GM12878 (cell line): ENCODE measurements around the gene ANOS1. TPM values are rescaled to one million over a fixed set of nuclear protein-coding genes. Genes with fewer than 3 reads are reported as not detected.

ENCODE experiments used
- ATAC-seq: fragments of 200-7000 bp; cut with Tn5 transposase; 3 replicates; pipeline ENCODE4 v1.9.1; 2020; ENCODE audit warnings: mild to moderate bottlenecking, moderate library complexity
- BruUV-seq: library from RNA; stranded (reverse); fragments of 400-500 nt; replicated peaks from 2 replicates; lab custom pipeline; 2021; lab: Mats Ljungman, UMichigan
- CTCF ChIA-PET: fragments of 300-600 bp; sonication (Branson Sonifier 250); formaldehyde crosslinking; extraction: SDS; loops from one replicate; lab custom pipeline; 2021; ENCODE audit warnings: inconsistent platforms; lab: Yijun Ruan, JAX
- POLR2A ChIA-PET: fragments of 350-600 bp; formaldehyde crosslinking; extraction: SDS; loops from one replicate; lab custom pipeline; 2021; ENCODE audit warnings: inconsistent platforms; lab: Charles Lee
- RAD21 ChIA-PET: fragments of 300-600 bp; sonication (Branson Sonifier 250); formaldehyde crosslinking; loops from one replicate; lab custom pipeline; 2023; ENCODE audit warnings: antibody characterized with exemption; ENCODE audit not compliant: unreplicated experiment; lab: Charles Lee
- SMC1A ChIA-PET: fragments of 300-600 bp; sonication (Branson Sonifier 250); formaldehyde crosslinking; loops from one replicate; lab custom pipeline; 2023; ENCODE audit not compliant: unreplicated experiment, uncharacterized antibody; lab: Charles Lee
- DNase-seq: peaks from one replicate; pipeline ENCODE4 v3.0.0-alpha.2; 2011; ENCODE audit warnings: low read depth, low spot score
- FAIRE-seq: peaks from 3 replicates; lab custom pipeline; 2011; peaks lifted over from hg19 to GRCh38; lab: Jason Lieb, UNC
- H2AFZ ChIP-seq: 2 replicates; pipeline ENCODE4 v1.6.0; 2011; ENCODE audit warnings: low read depth, low read length, control low read depth; ENCODE audit not compliant: control insufficient read depth
- H3K27ac ChIP-seq: 2 replicates; pipeline ENCODE4 v1.5.1; 2011; ENCODE audit warnings: control low read depth; ENCODE audit not compliant: control insufficient read depth, insufficient read depth
- H3K27me3 ChIP-seq, 2 experiments: replicated peaks in 1 of 2; 2 replicates each; pipeline versions ENCODE4 v1.6.0 to v1.6.1; 2011; ENCODE audit warnings: low read length in 1 of 2; ENCODE audit not compliant: control insufficient read depth in 2 of 2, insufficient read depth in 2 of 2
- H3K36me3 ChIP-seq, 2 experiments: 2 replicates each; pipeline ENCODE4 v1.5.1; 2011; ENCODE audit warnings: low read length in 1 of 2; ENCODE audit not compliant: control insufficient read depth in 2 of 2, insufficient read depth in 2 of 2
- H3K4me1 ChIP-seq: 2 replicates; pipeline ENCODE4 v1.6.1; 2011; ENCODE audit warnings: mild to moderate bottlenecking, low read length, moderate library complexity, mixed read lengths; ENCODE audit not compliant: control insufficient read depth, insufficient read depth
- H3K4me2 ChIP-seq: 2 replicates; pipeline ENCODE4 v1.6.0; 2011; ENCODE audit warnings: control low read depth; ENCODE audit not compliant: control insufficient read depth, insufficient read depth
- H3K4me3 ChIP-seq: fragments of 200-600 bp; sonication (generic); 2 replicates; pipeline ENCODE4 v1.5.1; 2016
- H3K79me2 ChIP-seq: 2 replicates; pipeline ENCODE4 v1.6.0; 2011; ENCODE audit warnings: low read length; ENCODE audit not compliant: control insufficient read depth, insufficient read depth
- H3K9ac ChIP-seq: 2 replicates; pipeline ENCODE4 v1.8.0; 2011; ENCODE audit warnings: low read length, control low read depth, mixed read lengths; ENCODE audit not compliant: control insufficient read depth, insufficient read depth
- H3K9me3 ChIP-seq: replicated peaks from 3 replicates; pipeline ENCODE4 v1.5.1; 2011; ENCODE audit warnings: mild to moderate bottlenecking, low read length; ENCODE audit not compliant: control insufficient read depth, insufficient read depth
- H4K20me1 ChIP-seq: 2 replicates; pipeline ENCODE4 v1.6.0; 2011; ENCODE audit not compliant: control insufficient read depth, insufficient read depth
- CEBPB ChIP-seq, 2 experiments: fragments of 150-350 bp in 1 of 2; IDR thresholded peaks; 2 replicates each; pipeline ENCODE4 v1.6.1; 2012 to 2014; ENCODE audit warnings: low read depth in 2 of 2, low read length in 2 of 2, borderline replicate concordance in 1 of 2, inconsistent platforms in 1 of 2
- CHD2 ChIP-seq: IDR thresholded peaks from 2 replicates; pipeline ENCODE4 v1.6.1; 2011; ENCODE audit warnings: low read depth, low read length, improper control_type of control experiment, borderline replicate concordance
- EED ChIP-seq: sonication (generic); IDR thresholded peaks from 2 replicates; pipeline ENCODE4 v1.6.1; 2016; ENCODE audit warnings: antibody characterized with exemption, low read depth
- HDAC6 ChIP-seq: fragments of 200-600 bp; sonication (generic); IDR thresholded peaks from one replicate; pipeline ENCODE4 v1.8.0; 2017; ENCODE audit warnings: antibody characterized with exemption; ENCODE audit not compliant: unreplicated experiment
- LARP7 ChIP-seq: fragments of 450-650 bp; IDR thresholded peaks from 2 replicates; pipeline ENCODE4 v1.6.1; 2017; ENCODE audit warnings: mild to moderate bottlenecking
- NR2C1 ChIP-seq: fragments of 450-650 bp; IDR thresholded peaks from 2 replicates; pipeline ENCODE4 v1.6.1; 2017; ENCODE audit warnings: antibody characterized with exemption, mild to moderate bottlenecking, moderate library complexity
- RUNX3 ChIP-seq: IDR thresholded peaks from 2 replicates; pipeline ENCODE4 v1.6.1; 2012; ENCODE audit warnings: low read length, inconsistent platforms
- SMAD5 ChIP-seq: IDR thresholded peaks from 2 replicates; pipeline ENCODE4 v1.6.1; 2016; ENCODE audit warnings: antibody characterized with exemption, low read depth
- SUPT20H ChIP-seq: IDR thresholded peaks from 2 replicates; pipeline ENCODE4 v1.6.1; 2011; ENCODE audit warnings: low read depth, mild to moderate bottlenecking, low read length, moderate library complexity, borderline replicate concordance; ENCODE audit not compliant: control insufficient read depth
- ZNF622 ChIP-seq: fragments of 450-650 bp; IDR thresholded peaks from 2 replicates; pipeline ENCODE4 v1.6.1; 2017; ENCODE audit warnings: mild to moderate bottlenecking, inconsistent platforms
- ZZZ3 ChIP-seq: IDR thresholded peaks from 2 replicates; pipeline ENCODE4 v1.6.1; 2011; ENCODE audit warnings: low read depth; ENCODE audit not compliant: control insufficient read depth, insufficient read length
- WGBS: methylation state at CpG from one replicate; pipeline ENCODE4 v1.1.6; 2016; ENCODE audit warnings: low lambda C conversion rate; ENCODE audit not compliant: insufficient replicate concordance, insufficient coverage; ENCODE audit errors: missing lambda C conversion rate; 5-methylcytosine and 5-hydroxymethylcytosine counted together
- in situ Hi-C: fragments of 300-500 bp; cut with MboI; formaldehyde crosslinking; loops from 9 replicates; pipeline ENCODE4 v1.14.3; 2018; ENCODE audit warnings: mixed read lengths
- intact Hi-C: fragments of 100-400 bp; cut with micrococcal nuclease; formaldehyde crosslinking; loops from one replicate; pipeline ENCODE4 v1.14.2; 2022; ENCODE audit not compliant: unreplicated experiment
- polyA plus RNA-seq, 11 experiments: library from polyadenylated mRNA; depleted of rRNA in 4 of 11; unstranded in 6 of 11; stranded (reverse) in 5 of 11; fragments of >200 nt; fragmentation: Nextera tagmentation in 4 of 11; fragmentation: Illumina TruSeq in 1 of 11; extraction: Ambion mirVana in 4 of 11; extraction: Trizol in 1 of 11; gene quantifications; 1 replicate in 1 of 11; 2 replicates in 10 of 11; pipeline versions ENCODE4 v1.2.1 to v1.2.3, GENCODE V29; 2011 to 2016; ENCODE audit warnings: inconsistent platforms in 2 of 11, missing spikeins in 2 of 11, low read depth in 1 of 11
- total RNA-seq, 4 experiments: library from RNA; depleted of rRNA in 3 of 4; stranded (reverse); fragments of >200 nt in 3 of 4; fragmentation: Illumina TruSeq in 1 of 4; extraction: Trizol in 1 of 4; gene quantifications; 2 replicates each; pipeline versions ENCODE4 v1.2.1 to v1.2.3, GENCODE V29; 2013 to 2021

Gene ANOS1
- total and polyA plus RNA-seq, 10 of the 15 experiments (the other 5 are each of a cell fraction or from before 2014, with no cell fraction given): under 0.01 to 4.0 (median 0.03) TPM; not detected in 3

DNA sequence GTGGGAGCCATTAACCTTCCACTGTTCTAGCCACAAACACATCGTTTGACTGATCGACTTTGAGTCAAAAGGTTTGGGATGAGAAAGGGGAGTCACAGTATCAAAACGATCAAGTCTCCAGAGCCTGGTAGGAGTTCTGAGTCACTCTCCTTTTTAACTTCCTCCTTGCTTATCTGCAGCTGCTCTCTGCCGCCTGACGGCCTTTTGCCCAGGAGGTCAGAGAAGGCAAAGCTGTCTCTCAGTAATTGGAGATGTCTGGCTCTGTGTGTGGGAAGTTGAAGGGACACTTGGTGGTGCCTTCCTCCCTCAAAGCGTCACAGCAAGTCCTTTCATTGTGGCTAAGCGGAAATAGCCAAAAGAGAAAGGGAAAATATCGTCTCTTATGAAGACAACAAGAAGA, 63.1 kb downstream of the ANOS1 start (continued):
- TF ChIP-seq SUPT20H (no peak), HDAC6 (no peak), RUNX3 (no peak), SMAD5 (no peak), NR2C1 (no peak), LARP7 (no peak)

DNA sequence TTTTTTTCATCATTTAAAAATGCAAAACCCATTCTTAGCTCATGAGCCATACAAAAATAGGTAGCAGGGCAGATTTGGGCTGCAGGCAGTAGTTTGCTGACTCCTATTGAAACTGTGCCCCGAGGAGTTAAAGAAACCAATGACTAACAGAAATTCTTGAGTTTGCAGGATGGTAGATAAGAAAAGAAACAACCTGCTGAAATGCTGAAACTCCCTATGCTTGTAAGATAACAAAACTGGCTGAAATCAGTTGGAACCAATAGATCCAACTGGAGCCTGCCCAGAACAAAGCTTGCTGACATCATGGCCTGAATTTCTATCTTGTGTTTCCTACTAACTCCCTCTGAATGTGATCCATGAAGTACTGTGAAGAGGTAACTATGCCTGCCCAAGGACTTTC, 68.6 kb downstream of the ANOS1 start:
- no peak overlapping the region for H3K4me3 ChIP-seq
- no peak overlapping the region for H3K27ac ChIP-seq
- H3K4me2 ChIP-seq: no peak overlapping the region
- in situ Hi-C loops: no loop called here
- intact Hi-C loops: no loop called here
- H3K27me3 ChIP-seq: no peaks in the 10 kb centered on the region
- no peak for ATAC-seq
- no peak overlapping the region for H3K9ac ChIP-seq
- no TSS peak for BruUV-seq
- TF ChIP-seq ZNF622 (no peak), EED (no peak), ZZZ3 (no peak), CEBPB (IDR thresholded peaks at IDR 0.05; ENCODE audit: borderline replicate concordance in 1 of 2, low read depth in 2 of 2, low read length in 2 of 2) (no peak), CHD2 (no peak)
- no peaks in the 10 kb centered on the region for H4K20me1 ChIP-seq
- H3K4me1 ChIP-seq: no peaks in the 10 kb centered on the region
- CTCF ChIA-PET: no interaction called here
- H3K36me3 ChIP-seq: no peaks in the 10 kb centered on the region
- RAD21 ChIA-PET: no interaction called here
- no peaks in the 10 kb centered on the region for H3K79me2 ChIP-seq
- H3K9me3 ChIP-seq: no peaks in the 10 kb centered on the region
- no peak overlapping the region for H2AFZ ChIP-seq
- no peak for DNase-seq
- no peak for FAIRE-seq
- WGBS: 0% methylated on average over 1 of the region's 1 CpG
- SMC1A ChIA-PET: no interaction called here
- POLR2A ChIA-PET: no interaction called here
